Thyroid gland (tissue), 4 donors: ENCODE results near the gene ATF7IP. TPM values are rescaled to one million over a fixed set of nuclear protein-coding genes. Genes with fewer than 3 reads are reported as not detected.

Experiments
- DNase-seq, 2 donors: peaks; one replicate each; pipeline ENCODE4 v3.0.0-alpha.2; 2019
- H3K27ac ChIP-seq, 3 donors: fragments of 200-600 bp; sonication (generic); 1 replicate in 2 of 3; 2 replicates in 1 of 3; pipeline ENCODE4 v1.5.1; 2016 to 2019; ENCODE audit warnings: mild to moderate bottlenecking in 1 of 3, moderate library complexity in 1 of 3
- H3K27me3 ChIP-seq: fragments of 200-600 bp; sonication (generic); one replicate; pipeline ENCODE4 v1.5.1; 2019
- H3K36me3 ChIP-seq, 2 donors: fragments of 200-600 bp; sonication (generic); one replicate each; pipeline ENCODE4 v1.5.1; 2016 to 2019
- H3K4me1 ChIP-seq, 2 donors: fragments of 200-600 bp; sonication (generic); one replicate each; pipeline ENCODE4 v1.5.1; 2017 to 2019
- H3K4me3 ChIP-seq, 3 donors: fragments of 200-600 bp; sonication (generic); replicated peaks in 1 of 3; 1 replicate in 2 of 3; 2 replicates in 1 of 3; pipeline ENCODE4 v1.5.1; 2016; ENCODE audit warnings: mild to moderate bottlenecking in 1 of 3
- H3K9me3 ChIP-seq: fragments of 200-600 bp; sonication (generic); one replicate; pipeline ENCODE4 v1.5.1; 2017
- POLR2A ChIP-seq, 2 donors: fragments of 450-650 bp; IDR thresholded peaks; one replicate each; pipeline ENCODE4 v1.6.1; 2017; ENCODE audit warnings: antibody characterized with exemption in 2 of 2, mild to moderate bottlenecking in 2 of 2, moderate library complexity in 1 of 2
- WGBS, 2 donors: methylation state at CpG; one replicate each; pipeline ENCODE4 v1.1.5; 2017; 5-methylcytosine and 5-hydroxymethylcytosine counted together
- intact Hi-C: fragments of 100-400 bp; cut with DNase I; formaldehyde crosslinking; loops from one replicate; pipeline ENCODE4 v1.15.1; 2023
- total RNA-seq, 4 donors: library from RNA; depleted of rRNA; stranded (reverse); fragments of >200 nt; gene quantifications; one replicate each; pipeline ENCODE4 v1.2.3, GENCODE V29; 2016
- TF ChIP-seq, protein P1 (sequence below), 6 experiments: fragments of 200-600 bp in 3 of 6; fragments of 450-650 bp in 3 of 6; sonication (generic) in 3 of 6; IDR thresholded peaks; one replicate each; pipeline ENCODE4 v1.5.1; 2016 to 2019; ENCODE audit warnings: antibody characterized with exemption in 6 of 6, mild to moderate bottlenecking in 2 of 6, inconsistent platforms in 1 of 6, moderate library complexity in 1 of 6

Gene ATF7IP
- total RNA-seq, 4 donors from 2014 or later = 64.4 to 87.2 (median 76.2) TPM

DNA sequence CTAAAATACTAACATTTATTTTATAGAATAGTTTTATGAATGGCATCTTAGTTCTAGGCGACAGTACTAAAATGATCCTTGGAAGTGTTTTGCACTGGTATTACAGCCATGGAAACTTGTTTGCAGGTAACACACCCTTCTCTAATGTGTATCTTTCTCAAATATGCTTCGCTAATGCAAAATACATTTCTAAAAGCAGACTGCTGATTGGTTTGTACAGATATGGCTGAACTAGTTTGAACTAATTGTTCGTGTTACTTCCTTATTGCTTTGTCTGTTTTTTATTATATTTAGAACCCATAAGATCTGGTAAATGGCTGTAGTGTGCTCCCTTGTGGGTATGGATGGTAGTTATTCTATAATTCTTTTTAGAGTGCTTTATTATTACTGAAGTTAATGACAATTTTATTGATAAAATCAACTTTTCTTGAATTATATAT is 53.0 kb downstream of the ATF7IP start:
- no peaks in the 10 kb centered on the region for H3K36me3 ChIP-seq
- intact Hi-C loops = no loop called here
- no peaks in the 10 kb centered on the region for H3K27me3 ChIP-seq
- H3K27ac ChIP-seq = peak overlapping the region; percentile 47 to 68 (median 58)
- DNase-seq = no peak
- peak overlapping the region in 1 of 3 donors; percentile 24 for H3K4me3 ChIP-seq
- peaks cover 31 to 38% of the 10 kb centered on the region in 2 donors for H3K4me1 ChIP-seq
- WGBS, 2 donors = 43 to 57% methylated on average over 3 of the region's 3 CpGs
- TF ChIP-seq, protein P1, sequence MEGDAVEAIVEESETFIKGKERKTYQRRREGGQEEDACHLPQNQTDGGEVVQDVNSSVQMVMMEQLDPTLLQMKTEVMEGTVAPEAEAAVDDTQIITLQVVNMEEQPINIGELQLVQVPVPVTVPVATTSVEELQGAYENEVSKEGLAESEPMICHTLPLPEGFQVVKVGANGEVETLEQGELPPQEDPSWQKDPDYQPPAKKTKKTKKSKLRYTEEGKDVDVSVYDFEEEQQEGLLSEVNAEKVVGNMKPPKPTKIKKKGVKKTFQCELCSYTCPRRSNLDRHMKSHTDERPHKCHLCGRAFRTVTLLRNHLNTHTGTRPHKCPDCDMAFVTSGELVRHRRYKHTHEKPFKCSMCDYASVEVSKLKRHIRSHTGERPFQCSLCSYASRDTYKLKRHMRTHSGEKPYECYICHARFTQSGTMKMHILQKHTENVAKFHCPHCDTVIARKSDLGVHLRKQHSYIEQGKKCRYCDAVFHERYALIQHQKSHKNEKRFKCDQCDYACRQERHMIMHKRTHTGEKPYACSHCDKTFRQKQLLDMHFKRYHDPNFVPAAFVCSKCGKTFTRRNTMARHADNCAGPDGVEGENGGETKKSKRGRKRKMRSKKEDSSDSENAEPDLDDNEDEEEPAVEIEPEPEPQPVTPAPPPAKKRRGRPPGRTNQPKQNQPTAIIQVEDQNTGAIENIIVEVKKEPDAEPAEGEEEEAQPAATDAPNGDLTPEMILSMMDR (IDR thresholded peaks at IDR 0.05) = peak in 3 of 6 experiments; percentile 27 to 56 (median 33)
- no peak for TF ChIP-seq POLR2A (IDR thresholded peaks at IDR 0.05)
- H3K9me3 ChIP-seq = no peaks in the 10 kb centered on the region

GRCh38 chr12:14422516-14423230 is 57.2 kb downstream of the ATF7IP start:
- Histone ChIP-seq H3K9me3 (no peaks in the 10 kb centered on the region), H3K27ac (no peak overlapping the region), H3K36me3 (peaks cover 6 to 8% of the 10 kb centered on the region in 2 donors), H3K27me3 (no peaks in the 10 kb centered on the region), H3K4me1 (peaks cover 15 to 16% of the 10 kb centered on the region in 2 donors), H3K4me3 (no peak overlapping the region)
- WGBS, 2 donors = 87 to 96% methylated on average over 4 of the region's 4 CpGs
- intact Hi-C loops = no loop called here
- DNase-seq = no peak
- TF ChIP-seq, protein P1 (IDR thresholded peaks at IDR 0.05) = no peak
- TF ChIP-seq POLR2A (IDR thresholded peaks at IDR 0.05) = no peak

DNA sequence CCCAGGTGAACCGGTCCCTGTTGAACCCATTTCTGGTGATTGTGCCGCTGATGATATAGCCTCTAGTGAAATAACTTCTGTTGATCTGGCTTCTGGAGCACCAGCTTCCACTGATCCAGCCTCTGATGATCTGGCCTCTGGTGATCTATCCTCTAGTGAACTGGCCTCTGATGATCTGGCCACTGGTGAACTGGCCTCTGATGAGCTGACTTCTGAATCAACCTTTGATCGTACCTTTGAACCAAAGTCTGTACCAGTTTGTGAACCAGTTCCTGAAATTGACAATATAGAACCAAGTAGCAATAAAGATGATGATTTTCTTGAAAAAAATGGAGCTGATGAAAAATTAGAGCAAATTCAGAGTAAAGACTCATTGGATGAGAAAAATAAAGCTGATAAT is 59.1 kb downstream of the ATF7IP start:
- no peaks in the 10 kb centered on the region for H3K9me3 ChIP-seq
- 98 to 100% methylated on average over 3 of the region's 3 CpGs for WGBS, 2 donors
- H3K27ac ChIP-seq = no peak overlapping the region
- DNase-seq = no peak
- peaks cover 3 to 5% of the 10 kb centered on the region in 2 donors for H3K4me1 ChIP-seq
- H3K27me3 ChIP-seq = no peaks in the 10 kb centered on the region
- intact Hi-C loops = no loop called here
- peaks cover 6 to 8% of the 10 kb centered on the region in 2 donors for H3K36me3 ChIP-seq
- TF ChIP-seq POLR2A (IDR thresholded peaks at IDR 0.05) = no peak
- TF ChIP-seq, protein P1 (IDR thresholded peaks at IDR 0.05) = no peak
- H3K4me3 ChIP-seq = no peak overlapping the region

- intact Hi-C loops = no loop called here
- H3K36me3 ChIP-seq = peaks cover 6 to 8% of the 10 kb centered on the region in 2 donors
- no peak for TF ChIP-seq POLR2A (IDR thresholded peaks at IDR 0.05)
- TF ChIP-seq, protein P1 (IDR thresholded peaks at IDR 0.05) = no peak
Measured at GRCh38 chr12:14426792-14427191, 61.3 kb downstream of the ATF7IP start.

GRCh38 chr12:14427929-14428328 is 62.4 kb downstream of the ATF7IP start:
- 94 to 98% methylated on average over 1 of the region's 1 CpG for WGBS, 2 donors
- peaks cover 8 to 10% of the 10 kb centered on the region in 2 donors for H3K4me1 ChIP-seq

More at GRCh38 chr12:14426792-14427191, 61.3 kb downstream of the ATF7IP start:
- Histone ChIP-seq H3K4me1 (peaks cover 0 to 10% of the 10 kb centered on the region in 2 donors), H3K27me3 (no peaks in the 10 kb centered on the region), H3K27ac (no peak overlapping the region), H3K4me3 (no peak overlapping the region), H3K9me3 (no peaks in the 10 kb centered on the region)
- no peak for DNase-seq

More at GRCh38 chr12:14427929-14428328, 62.4 kb downstream of the ATF7IP start:
- Histone ChIP-seq H3K4me3 (no peak overlapping the region), H3K9me3 (no peaks in the 10 kb centered on the region), H3K27ac (no peak overlapping the region), H3K27me3 (no peaks in the 10 kb centered on the region), H3K36me3 (peaks cover 6 to 8% of the 10 kb centered on the region in 2 donors)
- no peak for DNase-seq
- TF ChIP-seq POLR2A (IDR thresholded peaks at IDR 0.05) = no peak
- TF ChIP-seq, protein P1 (IDR thresholded peaks at IDR 0.05) = no peak
- intact Hi-C loops = no loop called here
